Pons (tissue), 1 donor: ENCODE data around the gene PLPPR3.

Experiments used
- DNase-seq: peaks from one replicate; pipeline ENCODE4 v3.0.0-alpha.2; 2016; ENCODE audit warnings: low spot score

PLPPR3 gene

GRCh38 chr19:807627-808422, 13.9 kb downstream of the PLPPR3 start:
- DNase-seq, result no peak

- no peak for DNase-seq
Measured at GRCh38 chr19:806815-807421, 14.8 kb downstream of the PLPPR3 start.

- no peak for DNase-seq
Measured at GRCh38 chr19:805600-806550, 15.9 kb downstream of the PLPPR3 start.

GRCh38 chr19:805166-805551, 16.6 kb downstream of the PLPPR3 start:
- no peak for DNase-seq

DNA sequence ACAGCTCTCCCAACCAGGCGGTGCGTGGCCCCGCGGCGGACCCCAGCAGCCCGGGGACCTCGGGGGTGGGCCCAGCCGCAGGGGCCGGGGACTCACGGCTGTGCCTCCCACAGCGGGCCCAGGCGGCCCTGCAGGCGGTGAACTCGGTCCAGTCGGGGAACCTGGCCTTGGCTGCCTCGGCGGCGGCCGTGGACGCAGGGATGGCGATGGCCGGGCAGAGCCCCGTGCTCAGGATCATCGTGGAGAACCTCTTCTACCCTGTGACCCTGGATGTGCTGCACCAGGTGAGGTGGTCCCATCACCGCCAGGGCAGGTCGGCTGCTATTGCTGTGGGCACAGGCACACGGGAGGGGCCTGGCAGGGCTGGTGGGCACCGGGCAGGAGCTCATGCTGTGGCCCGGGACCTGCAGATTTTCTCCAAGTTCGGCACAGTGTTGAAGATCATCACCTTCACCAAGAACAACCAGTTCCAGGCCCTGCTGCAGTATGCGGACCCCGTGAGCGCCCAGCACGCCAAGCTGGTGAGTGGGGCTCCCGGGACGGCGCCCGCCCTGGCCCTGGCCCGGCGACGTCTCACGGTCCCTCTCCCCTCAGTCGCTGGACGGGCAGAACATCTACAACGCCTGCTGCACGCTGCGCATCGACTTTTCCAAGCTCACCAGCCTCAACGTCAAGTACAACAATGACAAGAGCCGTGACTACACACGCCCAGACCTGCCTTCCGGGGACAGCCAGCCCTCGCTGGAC, 17.2 kb downstream of the PLPPR3 start:
- no peak for DNase-seq

DNA sequence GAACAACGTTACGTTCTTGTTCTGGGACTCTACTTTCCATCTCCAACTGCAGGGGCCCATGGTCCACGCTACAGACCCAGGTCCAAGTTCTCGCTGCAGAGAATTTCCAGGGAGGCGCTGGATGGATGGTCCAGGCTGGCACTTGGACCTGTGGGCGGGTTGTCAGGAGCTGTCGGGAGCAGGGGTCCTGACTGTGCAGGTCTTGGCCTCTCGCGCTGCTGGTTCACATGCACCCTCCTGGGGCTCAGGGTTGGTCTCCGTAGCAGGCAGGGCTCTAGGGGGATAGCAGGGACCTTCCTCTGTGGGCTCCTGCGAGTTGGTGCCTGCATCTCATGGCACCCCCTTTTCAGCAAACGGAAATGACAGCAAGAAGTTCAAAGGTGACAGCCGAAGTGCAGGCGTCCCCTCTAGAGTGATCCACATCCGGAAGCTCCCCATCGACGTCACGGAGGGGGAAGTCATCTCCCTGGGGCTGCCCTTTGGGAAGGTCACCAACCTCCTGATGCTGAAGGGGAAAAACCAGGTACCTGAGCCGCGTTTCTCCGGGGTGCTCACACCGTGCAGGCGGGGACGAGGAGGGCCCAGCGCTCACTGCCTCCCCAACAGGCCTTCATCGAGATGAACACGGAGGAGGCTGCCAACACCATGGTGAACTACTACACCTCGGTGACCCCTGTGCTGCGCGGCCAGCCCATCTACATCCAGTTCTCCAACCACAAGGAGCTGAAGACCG, 17.9 kb downstream of the PLPPR3 start:
- no peak for DNase-seq

GRCh38 chr19:803099-803561, 18.6 kb downstream of the PLPPR3 start:
- DNase-seq, result no peak

- DNase-seq, result no peak
Measured at GRCh38 chr19:802498-803098, 19.2 kb downstream of the PLPPR3 start.

DNA sequence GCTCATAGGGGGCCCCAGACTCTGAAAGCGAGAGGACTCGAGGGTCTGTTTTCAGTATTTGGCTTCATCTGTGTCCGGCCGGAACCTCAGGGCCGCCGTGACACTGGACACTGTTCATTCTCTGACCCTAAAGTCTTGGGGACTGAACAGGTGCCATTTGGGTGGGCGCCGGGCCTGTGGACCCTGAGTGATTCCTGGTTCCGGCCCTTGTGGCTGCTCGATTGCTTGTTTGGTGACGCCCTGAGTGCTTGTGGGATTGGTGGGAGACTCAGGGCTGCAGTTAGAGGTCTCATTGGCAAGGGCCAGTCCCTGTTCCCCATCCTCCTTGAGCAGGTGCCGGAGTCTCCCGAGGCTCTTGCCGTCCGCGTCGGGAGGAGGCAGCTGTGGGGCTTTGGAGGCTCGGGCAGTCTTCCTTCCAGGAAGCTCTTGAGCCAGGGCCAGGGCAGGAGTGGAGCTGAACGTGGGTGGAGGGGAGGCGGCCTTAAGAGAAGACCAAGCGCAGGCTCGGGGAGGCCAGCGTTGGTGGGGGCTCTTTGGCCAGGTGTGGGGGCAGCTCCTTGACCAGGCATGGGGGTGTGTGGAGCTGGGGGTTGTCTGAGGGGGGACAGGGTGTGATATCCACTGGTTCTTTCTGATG, 19.8 kb downstream of the PLPPR3 start:
- no peak for DNase-seq

DNA sequence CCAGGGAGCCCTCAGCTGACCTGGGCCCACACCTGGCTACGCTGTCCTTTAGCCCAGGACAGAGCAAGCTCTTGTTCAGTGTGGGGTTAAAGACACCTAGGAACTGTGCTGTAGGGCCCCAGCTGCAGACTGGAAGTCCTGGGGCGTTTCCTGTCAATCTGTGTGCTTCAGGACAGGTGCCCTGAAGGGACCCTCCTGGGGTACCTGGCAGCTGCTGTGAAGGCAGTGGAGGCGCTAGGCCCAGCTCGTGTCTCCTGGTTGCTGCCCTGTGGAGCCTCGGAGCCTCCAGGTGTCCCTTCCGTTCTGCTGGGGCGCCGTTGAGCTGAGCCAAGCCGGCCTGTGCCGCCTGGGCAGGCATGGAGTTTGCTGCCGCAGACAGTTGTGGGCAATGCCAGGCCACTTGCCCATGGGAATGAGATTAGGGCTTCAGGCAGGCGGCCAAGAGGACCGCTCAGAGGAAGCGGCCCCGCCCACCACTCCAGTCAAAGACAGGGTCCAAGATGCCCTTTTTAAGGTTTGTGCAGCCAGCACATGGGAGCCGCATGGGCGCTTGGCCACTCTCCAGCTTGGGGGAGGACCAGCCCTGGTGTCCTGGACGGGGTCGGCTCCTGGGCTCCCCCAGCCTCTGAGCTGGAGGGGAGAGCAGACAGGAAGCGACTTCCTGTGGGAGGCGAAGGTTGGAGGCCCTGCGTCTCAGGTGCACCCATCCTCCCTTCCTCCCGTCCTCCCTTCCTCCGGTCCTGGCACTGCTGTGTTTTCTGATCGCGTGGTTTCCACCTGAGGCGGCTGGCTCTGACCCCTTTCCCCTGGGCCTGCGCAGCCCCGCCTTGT, 20.5 kb downstream of the PLPPR3 start:
- DNase-seq, result no peak

DNA sequence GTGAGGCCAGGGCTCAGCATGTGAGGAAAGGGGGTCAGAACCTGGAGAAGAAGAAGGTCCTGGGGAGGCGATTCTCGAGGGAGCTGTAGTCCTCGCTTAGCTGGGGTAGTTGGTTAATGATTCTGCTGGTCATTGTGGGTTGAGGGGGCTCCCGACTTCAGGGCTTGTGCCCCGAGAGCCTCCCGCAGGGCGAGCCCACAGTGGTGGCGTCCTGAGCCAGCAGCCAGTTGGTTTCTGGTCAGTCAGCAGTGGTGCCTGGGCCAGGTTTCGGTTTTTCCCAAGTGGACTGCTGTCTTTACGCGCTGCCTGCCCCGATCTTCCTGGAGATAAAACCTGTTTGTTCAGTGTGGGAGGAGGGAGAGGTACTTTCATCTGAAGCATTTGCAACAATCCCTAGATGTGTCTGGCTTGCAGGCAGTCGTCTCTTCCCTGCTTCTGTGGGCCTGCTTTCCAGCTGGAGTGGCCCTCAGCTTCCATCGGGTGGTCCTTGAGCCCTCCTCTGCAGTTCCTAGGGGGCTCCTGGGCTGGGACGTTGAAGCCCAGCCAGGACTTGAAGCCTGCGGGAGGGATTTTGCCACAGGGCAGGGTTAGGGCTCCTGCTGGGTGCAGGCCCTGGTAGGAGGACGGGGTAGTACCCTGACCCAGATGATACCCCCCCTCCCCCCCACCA, 21.3 kb downstream of the PLPPR3 start:
- no peak for DNase-seq

DNA sequence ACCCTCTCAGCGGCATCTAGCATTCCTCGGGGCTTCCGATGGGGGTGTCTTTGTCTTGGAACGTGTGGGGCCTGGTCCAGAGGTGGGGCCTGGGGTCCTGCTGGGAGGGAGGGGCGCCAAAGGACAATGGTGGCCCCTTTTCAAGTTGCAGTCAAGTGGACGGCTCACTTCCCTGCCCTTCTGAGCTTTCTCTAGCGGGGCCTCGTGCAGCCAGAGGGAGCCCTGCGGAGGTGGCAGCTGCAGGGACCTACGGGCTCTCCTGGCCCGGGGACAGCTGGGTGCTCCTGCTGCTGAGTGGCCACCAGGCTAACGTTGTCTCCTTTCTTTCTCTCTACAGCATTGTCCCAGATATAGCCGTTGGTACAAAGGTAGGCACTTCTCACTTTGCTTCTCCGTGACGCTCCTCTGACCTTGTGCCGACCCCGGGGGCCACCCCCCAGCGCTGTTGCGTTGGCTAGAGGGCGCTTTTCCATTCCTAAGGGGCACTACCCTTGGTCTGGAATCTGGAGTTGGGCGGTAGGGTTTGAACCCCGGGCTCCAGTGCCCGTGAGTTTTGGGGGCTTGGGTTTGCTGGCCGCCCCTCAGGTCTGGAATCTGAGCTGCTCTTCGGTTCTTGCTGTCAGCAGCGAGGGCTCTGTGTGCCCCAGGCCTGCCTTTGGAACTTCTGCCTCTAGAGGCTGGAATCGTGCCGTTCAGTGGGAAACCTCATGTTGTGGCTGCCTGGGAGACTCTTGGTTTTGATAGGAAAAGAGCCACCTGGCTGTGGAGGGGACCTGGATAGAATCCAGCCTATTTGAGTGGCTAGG, 22.5 kb downstream of the PLPPR3 start:
- DNase-seq, result no peak

GRCh38 chr19:798415-799075, 23.2 kb downstream of the PLPPR3 start:
- no peak for DNase-seq

DNA sequence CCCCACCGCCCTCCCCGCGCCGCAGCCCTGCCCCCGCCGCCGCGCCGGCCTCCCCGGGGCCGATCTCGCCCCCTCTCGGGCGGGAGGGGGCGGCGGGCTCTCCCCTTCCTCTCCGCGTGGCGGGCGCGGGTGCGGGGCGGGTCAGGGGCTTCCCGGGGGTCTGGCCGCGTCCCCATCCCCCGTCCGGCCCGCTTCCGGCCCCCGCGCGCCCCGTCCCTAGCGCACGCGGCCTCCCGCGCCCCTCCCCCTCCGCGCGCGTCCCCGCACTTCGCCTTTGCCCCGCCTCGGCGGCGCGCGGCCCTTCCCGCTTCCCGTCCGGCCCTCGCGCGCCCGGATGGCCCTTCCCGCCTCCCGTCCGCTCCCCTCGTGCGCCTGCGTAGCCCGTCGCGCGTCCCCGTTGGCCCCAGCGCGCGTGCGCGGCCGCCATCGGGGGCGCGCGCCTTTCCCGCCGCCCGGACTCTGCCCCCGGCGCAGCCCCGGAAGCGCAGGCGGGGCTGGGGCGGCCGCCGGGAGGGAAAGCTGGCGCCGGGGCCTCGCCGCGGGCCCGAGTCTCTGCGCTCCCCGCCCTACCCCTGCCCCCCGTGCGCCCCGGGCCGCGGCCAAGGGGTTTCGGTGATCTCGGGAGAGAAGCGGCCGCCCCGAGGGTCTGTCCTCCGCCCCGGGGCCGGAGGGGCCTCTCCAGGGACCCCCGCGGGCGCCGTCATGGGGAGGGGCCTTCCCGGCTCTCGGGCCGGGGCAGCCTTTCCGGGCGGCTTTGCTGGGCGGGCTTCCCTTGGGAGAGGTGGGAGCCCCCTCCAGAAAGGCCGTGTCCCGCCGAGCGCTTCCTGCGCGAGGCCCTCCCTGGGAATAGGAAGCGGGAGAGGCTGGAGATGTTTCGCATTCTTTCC, 24.0 kb downstream of the PLPPR3 start:
- DNase-seq, result peak; percentile 71

DNA sequence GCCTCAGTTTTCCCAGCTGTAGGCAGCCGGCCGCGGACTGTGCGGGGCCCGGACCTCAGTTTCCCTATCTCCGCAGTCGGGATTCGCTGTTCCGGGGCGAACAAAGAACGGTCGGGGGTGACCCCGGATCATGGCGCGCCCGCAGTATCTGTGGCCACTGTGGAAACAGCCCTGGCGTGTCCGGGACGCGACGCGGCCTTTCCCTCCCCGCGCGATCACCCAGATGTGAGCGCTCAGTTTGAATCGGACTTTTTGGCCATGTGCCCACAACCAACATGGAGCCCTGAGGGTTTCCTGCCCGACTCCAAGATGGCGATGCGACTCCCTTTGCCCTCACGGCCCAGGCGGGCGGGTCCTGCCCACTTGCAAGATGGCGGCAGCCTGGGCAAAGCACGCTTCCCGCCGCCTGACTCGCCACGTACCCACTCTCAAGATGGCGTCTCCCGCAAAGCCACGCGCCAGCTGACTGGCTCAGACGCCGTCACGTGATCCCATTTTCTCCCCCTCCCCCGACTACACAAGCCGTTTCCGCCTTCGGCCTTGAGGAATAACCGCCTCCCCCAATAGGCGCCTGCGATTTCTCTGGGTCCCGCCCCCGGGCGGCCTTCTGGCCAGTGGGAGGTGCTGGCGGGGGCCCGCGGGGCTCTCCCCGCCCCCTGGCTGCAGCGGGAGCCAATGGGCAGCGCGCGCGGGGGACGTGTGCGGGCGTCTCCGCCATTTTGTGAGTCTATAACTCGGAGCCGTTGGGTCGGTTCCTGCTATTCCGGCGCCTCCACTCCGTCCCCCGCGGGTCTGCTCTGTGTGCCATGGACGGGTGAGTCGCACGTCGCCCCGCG, 24.8 kb downstream of the PLPPR3 start, which contains the start of gene PTBP1:
Gene PTBP1, plus strand, starts transcription at position 761 of the 836 bp plus-strand sequence. Its CDS starts 46 bp downstream, at position 807.
- peak; percentile 100 for DNase-seq
